IPS-18c (cell line): ENCODE data around the gene CCDC157.
A peak's percentile ranks its signal among the peaks of the same experiment; 100 is the strongest.
"Not testable (repeated sequence)": the region's sequence is repeated elsewhere in the genome, so short reads cannot be mapped to it uniquely, and the experiment has no call there.

ENCODE experiments used
- H3K4me3 ChIP-seq: 2 replicates; pipeline ENCODE4 v1.7.0; 2013; ENCODE audit warnings: low read depth, mild to moderate bottlenecking, low read length, moderate library complexity; ENCODE audit not compliant: insufficient read depth
- H3K9me3 ChIP-seq: one replicate; pipeline ENCODE4 v1.6.1; 2013; ENCODE audit warnings: mild to moderate bottlenecking, low read length, moderate library complexity; ENCODE audit not compliant: control insufficient read depth, insufficient read depth

Gene CCDC157

DNA sequence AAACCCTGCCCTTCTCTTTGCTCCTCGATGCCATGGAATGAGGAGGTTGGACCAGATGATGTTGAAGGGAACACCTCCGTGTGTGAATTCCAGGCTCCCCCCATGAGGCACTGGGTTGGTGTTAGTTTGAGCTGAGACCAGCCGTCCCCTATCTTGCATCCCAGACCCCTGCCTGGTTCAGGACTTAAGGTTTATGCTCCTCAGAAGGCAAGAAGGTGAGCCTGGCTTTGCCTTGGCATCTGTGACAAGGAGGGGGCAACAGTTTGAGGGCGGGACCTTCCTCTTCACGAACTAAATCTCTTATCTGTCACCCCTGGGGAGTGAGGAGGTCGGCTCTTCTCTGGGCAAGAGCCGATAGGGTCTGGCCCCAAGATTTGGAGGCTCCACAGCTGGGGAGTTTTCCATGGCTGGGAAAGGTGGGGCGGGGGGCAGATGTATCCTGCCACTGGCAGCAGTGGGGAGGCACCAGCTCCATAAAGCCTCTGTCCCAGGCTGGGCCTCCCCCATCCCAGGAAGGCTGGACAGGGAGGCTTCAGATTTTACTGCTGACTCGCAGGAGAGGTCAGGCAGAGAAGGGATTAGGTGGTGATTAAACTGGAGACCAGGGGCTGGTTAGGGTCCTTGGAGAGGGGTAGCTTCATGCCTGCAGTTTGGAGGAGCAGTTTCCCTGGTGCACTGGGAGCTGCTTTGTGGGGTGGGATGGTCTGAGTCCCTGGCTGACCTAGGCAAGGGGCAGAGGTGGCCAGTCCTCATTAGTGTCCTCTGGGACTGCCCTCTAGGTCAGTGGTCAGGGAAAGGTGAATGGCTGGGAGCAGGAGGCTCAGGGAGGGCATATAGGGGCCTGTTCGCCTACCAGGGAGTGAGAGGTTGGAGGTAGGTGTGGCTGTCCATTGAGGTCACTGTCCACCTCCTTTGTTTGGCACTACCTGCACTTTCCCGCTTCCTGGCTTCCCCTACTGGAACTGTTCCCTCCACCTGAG lies 41.1 kb downstream of the CCDC157 start:
- H3K4me3 ChIP-seq: peak overlapping the region; percentile 70
- H3K9me3 ChIP-seq: no peaks in the 10 kb centered on the region

- H3K4me3 ChIP-seq: no peak overlapping the region
- H3K9me3 ChIP-seq: no peaks in the 10 kb centered on the region
These were observed 42.2 kb downstream of the CCDC157 start for GRCh38 chr22:30398685-30399680.

DNA sequence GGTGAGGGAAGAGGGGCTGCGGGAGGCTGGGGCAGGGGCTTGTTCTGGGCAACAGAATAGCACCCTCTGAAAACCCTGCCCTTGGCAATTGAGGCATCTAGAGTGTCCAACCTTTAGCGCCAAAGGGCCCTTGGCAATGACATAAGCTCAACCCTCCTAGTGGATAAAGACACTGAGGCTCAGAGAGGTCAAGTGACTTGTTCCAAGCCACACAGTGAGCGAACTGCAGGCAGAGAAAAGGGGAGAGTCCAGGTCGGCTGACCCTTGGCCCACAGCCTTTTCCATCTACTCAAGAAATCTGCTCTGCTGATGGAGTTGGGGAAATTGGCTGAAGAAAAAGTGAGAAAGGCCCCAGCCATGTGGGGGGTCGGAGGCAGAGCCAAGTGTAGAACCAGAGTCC lies 42.9 kb downstream of the CCDC157 start:
- H3K4me3 ChIP-seq: no peak overlapping the region
- H3K9me3 ChIP-seq: no peaks in the 10 kb centered on the region

- H3K4me3 ChIP-seq: no peak overlapping the region
- H3K9me3 ChIP-seq: no peaks in the 10 kb centered on the region
These were observed 43.4 kb downstream of the CCDC157 start for GRCh38 chr22:30400159-30400558.

- not testable (repeated sequence) for H3K9me3 ChIP-seq, H3K4me3 ChIP-seq
These were observed 44.2 kb downstream of the CCDC157 start for GRCh38 chr22:30401024-30401423.

DNA sequence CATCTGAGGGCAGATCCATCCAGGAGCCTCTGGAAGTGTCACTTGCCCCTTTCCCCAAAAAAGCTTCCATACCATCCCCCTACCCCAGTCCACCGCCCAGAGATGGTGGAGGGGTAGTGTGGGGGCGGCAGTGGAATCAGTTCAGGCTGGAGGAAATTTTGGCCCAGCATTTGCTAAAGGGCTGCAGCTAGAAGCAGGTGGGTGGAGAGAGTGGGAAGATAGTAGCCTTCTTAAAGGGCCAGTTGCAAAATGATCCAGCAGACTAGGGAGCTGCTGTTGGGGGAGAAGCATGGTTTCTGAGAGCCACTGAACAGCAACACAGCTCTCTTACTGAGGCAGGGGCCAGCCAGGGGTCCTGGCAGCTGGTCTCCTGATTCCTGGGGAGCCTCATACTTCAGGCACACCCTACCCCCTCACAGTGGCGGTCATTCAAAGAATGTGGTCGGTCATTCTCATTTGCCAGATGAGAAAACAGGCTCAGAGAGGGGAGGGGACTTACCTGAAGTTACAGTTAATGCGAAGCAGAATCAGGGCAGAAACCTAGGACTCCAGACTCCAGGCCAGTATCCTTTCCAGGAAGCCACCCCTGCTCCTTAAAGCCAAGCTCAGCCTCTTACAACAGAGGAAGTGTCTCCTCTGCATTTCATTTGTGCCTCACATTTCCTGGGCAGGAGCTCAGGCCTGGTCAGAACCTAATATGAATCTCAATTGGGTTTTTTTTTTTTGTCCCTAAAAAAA lies 45.4 kb downstream of the CCDC157 start:
- no peaks in the 10 kb centered on the region for H3K9me3 ChIP-seq
- no peak overlapping the region for H3K4me3 ChIP-seq

GRCh38 chr22:30402766-30403104 lies 45.9 kb downstream of the CCDC157 start:
- not testable (repeated sequence) for H3K9me3 ChIP-seq, H3K4me3 ChIP-seq

- Histone ChIP-seq H3K9me3 (no peaks in the 10 kb centered on the region), H3K4me3 (no peak overlapping the region)
These were observed 47.5 kb downstream of the CCDC157 start for GRCh38 chr22:30404307-30404706.

- no peaks in the 10 kb centered on the region for H3K9me3 ChIP-seq
- no peak overlapping the region for H3K4me3 ChIP-seq
These were observed 48.9 kb downstream of the CCDC157 start for GRCh38 chr22:30405731-30406130.

DNA sequence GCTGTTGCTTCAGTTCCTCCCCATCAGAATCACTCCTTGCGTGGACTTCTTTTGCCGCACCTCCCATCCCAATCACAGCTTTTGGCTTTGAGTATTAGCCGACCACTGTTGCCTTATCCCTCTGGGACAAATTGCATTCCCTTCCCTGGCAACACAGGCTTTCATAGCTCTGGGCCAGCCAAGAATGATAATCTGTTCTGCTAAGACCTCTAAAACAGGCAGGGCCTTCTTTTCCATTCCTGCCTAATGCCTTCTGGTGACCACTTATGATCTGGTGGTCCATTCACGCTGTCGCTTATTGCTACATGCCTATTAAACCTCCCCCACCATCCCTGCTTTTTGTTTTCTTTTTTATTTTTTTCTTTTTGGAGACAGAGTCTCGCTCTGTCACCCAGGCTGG lies 49.6 kb downstream of the CCDC157 start:
- Histone ChIP-seq H3K4me3 (no peak overlapping the region), H3K9me3 (no peaks in the 10 kb centered on the region)

DNA sequence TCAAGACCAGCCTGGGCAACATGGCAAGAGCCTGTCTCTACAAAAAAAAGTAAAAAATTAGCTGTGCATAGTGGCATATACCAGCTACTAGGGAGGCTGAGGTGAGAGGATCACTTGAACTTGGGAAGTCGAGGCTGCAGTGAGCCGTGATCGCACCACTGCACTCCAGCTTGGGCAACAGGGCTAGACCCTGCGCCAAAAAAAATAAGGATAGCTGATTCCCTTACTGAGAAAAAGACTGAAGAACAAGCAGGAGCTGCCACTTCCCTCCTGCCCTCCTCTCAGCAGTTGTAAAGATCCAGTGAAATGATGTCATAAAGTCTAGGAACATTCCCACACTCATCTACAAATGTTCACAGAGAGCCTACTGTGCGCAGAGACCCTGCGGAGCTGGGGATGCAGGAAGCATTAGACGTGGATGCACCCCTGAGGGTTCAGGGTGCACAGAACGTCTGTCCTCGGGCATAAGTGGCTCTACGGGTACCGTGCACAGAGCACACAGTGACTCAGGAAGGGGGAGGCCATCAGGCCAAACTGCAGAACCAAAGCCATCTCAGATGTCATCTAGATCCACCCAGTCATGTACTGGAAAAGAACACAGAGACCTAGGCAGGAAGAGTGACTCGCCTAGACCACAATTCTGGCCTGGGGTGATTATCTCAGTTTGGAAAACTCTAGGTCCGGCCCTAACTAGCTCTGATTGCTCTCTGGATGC lies 51.7 kb downstream of the CCDC157 start:
- Histone ChIP-seq H3K4me3 (no peak overlapping the region), H3K9me3 (no peaks in the 10 kb centered on the region)

- H3K4me3 ChIP-seq: no peak overlapping the region
- H3K9me3 ChIP-seq: no peaks in the 10 kb centered on the region
These were observed 55.0 kb downstream of the CCDC157 start for GRCh38 chr22:30411780-30412179.

GRCh38 chr22:30413001-30413400 lies 56.2 kb downstream of the CCDC157 start:
- Histone ChIP-seq H3K9me3 (no peaks in the 10 kb centered on the region), H3K4me3 (no peak overlapping the region)

GRCh38 chr22:30413745-30414524 lies 57.1 kb downstream of the CCDC157 start:
- H3K9me3 ChIP-seq: no peaks in the 10 kb centered on the region
- no peak overlapping the region for H3K4me3 ChIP-seq

- Histone ChIP-seq H3K4me3 (no peak overlapping the region), H3K9me3 (no peaks in the 10 kb centered on the region)
These were observed 57.8 kb downstream of the CCDC157 start for GRCh38 chr22:30414525-30415047.

DNA sequence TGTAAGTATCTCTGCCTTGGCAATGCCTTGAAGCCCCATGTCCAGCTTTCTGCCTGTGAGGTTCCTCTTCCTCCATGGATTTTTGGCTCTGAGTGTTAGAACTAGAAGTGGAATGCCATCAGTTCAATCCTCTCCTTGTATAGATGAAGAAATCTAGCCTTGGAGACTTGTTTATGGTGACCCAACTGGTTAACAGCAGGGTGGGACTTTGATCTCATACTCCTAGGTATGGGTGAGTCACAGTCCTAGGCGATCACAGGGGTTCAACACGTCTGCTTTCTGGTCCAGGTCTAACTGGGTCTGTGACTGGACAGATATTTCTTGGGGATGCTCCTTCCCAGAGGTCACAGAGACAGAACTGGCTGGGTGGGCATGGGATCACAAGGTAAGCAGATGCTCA lies 59.6 kb downstream of the CCDC157 start:
- Histone ChIP-seq H3K9me3 (no peaks in the 10 kb centered on the region), H3K4me3 (no peak overlapping the region)
